Stimulated activated CD4-positive, alpha-beta T cell treated with anti-CD3 and anti-CD28 coated beads, Interleukin-4, amount 100 ng/mL, for 24 hours (primary cell): ENCODE data around the gene TSC2.

Experiments
- DNase-seq: peaks from one replicate; pipeline ENCODE4 v3.0.0-alpha.2; 2020

TSC2 gene

DNA sequence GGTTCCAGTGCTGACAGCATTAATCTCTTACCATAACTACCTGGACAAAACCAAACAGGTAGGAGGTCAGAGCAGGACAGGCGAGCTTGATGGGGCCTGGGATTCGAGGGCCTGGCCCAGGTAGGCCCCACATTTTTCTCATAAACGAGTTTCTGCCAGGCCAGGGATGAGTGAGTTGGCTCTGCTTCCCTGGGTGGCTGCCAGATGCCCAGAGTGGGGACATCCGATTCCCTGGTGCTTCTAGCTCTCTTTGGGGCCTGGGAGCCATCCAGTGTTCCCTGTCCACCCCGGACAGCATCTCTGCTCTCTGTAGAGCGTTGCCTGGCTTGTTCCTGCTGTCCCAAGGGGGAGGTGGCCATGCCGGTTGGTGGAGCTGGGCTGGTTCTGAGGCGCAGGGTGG is 25.1 kb downstream of the TSC2 start:
- no peak for DNase-seq

DNA sequence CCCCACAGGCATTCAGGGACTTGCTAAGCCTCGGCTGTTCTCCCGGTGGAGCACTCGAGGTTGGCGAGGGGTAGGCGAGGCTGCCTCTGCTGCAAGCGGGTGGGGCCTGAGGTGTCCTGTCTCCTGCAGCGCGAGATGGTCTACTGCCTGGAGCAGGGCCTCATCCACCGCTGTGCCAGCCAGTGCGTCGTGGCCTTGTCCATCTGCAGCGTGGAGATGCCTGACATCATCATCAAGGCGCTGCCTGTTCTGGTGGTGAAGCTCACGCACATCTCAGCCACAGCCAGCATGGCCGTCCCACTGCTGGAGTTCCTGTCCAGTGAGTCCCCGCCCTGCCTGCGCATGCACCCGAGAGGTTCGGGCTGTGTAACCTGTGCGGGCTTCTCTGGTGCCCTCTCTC is 26.3 kb downstream of the TSC2 start:
- no peak for DNase-seq

DNA sequence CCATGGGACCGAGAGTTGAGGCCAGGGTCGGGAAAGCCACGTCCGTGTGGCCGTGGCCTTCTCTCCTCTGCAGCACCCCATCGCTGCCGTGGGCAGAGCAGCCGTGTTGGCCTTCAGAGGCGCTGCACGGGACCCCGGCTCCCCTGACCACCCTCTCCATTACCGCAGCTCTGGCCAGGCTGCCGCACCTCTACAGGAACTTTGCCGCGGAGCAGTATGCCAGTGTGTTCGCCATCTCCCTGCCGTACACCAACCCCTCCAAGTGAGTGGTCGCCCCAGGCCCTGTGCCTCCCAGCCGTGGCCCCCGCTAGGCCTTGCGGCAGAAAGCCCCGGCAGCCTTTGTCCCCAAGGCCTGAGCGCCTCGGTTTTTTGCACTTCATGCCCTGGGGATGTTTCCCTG is 27.8 kb downstream of the TSC2 start:
- no peak for DNase-seq

DNA sequence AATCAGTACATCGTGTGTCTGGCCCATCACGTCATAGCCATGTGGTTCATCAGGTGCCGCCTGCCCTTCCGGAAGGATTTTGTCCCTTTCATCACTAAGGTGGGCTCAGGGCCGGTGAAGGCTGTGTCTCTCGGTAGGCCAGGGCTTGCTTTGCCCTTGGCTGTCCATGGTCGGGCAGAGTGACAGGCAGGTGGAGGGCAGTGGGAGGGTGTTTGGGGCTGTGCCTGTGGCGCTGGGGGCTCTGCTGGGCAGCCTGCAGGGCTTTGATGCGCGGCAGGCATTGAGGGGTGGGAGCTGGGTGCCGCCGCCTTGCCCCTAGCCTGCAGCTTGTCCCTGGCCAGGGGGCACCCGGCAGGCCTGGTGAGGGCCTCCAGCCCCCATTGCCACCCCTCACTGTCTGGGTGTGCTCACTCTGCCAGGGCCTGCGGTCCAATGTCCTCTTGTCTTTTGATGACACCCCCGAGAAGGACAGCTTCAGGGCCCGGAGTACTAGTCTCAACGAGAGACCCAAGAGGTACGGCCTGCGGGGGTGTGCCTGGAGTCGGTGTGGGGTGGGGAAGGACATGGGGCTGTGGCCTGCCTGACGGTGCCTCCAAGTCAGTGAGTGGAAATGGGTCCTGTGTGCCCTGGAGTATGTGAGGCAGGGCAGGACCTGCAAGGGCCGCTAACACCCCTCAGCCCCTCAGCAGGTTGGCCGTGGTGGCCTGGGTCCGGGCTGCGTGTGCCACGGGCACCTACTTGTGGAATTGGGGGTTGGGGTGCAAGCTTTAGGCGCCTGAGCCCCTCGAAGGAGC is 28.5 kb downstream of the TSC2 start:
- DNase-seq: no peak

DNA sequence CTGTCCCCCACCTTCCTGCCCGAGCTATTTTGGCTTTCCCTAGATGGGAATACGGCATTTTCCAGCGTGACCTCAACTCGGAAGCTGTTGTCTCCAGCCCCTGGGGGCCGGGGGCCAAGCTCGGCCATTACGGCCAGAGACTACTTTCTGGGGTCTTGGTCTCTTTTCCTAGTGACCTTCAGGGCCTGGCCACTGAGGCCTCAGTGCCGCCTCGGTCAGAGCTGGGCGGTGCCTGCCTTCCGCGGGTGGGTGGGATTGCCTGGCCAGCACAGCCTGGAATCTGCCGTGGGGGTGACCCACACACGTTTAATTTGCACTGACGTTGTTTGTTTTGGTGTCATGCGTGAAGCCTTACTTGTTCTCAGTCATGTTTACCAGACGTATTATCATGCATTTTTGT is 29.2 kb downstream of the TSC2 start:
- no peak for DNase-seq

DNA sequence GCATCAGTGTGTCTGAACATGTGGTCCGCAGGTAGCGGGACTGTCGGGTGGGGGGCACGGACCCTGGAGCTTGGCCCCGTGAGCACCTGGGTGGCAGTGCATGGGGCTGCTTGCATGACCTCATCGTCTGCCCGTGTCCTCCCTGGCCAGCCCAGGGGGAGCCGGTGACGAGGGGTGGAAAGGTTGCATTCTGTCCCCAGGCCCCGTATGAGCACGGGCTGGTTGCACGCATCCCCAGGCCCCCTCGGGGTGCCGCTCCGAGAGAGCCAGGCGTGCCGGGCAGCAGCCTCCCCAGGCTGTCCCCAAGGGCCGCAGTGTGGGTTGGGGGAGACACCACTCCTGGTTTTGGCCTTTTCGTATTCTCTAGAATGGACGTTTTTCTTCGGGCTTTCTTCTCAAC is 29.9 kb downstream of the TSC2 start:
- no peak for DNase-seq

DNA sequence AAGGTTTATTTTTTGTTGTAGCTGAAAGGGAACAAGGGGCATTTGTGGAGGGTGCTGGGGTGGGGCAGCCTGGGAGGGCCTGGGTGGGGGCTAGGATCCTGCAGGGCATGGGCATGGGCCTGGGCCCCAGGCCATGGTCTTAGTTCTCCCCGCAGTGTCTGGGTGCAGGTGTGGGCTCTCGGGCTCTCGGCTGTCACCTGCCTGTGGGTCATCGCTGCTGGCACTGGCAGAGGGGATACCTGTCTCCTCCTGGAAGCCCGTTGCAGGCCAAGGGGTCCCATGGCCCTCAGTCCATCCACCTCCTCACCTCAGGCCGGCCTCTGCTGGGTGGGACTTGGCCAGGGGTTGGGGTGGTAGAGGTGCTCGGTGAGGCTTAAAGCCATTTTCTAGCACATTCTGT is 30.3 kb downstream of the TSC2 start:
- DNase-seq: no peak

DNA sequence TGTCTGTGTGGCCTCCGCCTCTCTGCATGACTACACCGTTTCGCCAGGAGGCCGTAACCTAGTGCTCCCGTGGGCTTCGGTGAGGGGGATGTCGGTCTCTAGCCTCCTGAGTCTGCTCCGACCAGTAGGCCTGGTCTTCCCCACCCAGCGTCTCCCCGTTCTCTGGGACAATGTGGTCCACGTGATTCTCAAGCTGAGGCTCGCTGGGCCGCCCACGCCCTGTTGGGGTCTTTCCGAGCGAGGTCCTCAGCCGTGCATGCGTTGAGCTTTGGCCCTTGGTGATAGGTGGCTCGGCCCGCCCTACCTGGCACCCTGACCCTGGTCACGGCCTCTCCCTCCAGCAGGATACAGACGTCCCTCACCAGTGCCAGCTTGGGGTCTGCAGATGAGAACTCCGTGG is 30.9 kb downstream of the TSC2 start:
- no peak for DNase-seq

DNA sequence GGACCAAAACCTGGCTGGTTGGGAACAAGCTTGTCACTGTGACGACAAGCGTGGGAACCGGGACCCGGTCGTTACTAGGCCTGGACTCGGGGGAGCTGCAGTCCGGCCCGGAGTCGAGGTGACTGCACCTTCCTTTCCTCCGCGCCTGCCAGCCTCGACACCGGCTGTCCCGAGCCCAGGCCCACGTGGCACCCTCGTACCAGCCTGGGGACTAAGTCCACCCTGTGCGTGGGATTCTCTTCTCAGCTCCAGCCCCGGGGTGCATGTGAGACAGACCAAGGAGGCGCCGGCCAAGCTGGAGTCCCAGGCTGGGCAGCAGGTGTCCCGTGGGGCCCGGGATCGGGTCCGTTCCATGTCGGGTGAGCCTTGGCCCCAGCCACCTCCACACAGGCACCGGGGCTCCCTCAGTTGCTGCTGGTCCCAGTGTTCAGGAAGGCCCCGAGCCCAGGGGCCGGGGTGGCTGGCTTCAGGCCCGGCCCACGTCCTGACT is 31.6 kb downstream of the TSC2 start:
- DNase-seq: no peak

DNA sequence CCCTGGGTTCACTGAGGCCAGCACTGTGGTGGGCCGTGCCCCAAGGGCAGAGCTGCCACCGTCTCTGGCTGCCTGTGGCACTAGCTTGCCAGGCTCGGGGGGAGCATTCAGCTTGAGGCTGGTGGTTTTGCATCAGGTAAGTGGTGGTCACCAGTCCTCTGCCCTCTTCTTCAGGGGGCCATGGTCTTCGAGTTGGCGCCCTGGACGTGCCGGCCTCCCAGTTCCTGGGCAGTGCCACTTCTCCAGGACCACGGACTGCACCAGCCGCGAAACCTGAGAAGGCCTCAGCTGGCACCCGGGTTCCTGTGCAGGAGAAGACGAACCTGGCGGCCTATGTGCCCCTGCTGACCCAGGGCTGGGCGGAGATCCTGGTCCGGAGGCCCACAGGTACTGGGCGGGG is 32.2 kb downstream of the TSC2 start:
- DNase-seq: no peak

DNA sequence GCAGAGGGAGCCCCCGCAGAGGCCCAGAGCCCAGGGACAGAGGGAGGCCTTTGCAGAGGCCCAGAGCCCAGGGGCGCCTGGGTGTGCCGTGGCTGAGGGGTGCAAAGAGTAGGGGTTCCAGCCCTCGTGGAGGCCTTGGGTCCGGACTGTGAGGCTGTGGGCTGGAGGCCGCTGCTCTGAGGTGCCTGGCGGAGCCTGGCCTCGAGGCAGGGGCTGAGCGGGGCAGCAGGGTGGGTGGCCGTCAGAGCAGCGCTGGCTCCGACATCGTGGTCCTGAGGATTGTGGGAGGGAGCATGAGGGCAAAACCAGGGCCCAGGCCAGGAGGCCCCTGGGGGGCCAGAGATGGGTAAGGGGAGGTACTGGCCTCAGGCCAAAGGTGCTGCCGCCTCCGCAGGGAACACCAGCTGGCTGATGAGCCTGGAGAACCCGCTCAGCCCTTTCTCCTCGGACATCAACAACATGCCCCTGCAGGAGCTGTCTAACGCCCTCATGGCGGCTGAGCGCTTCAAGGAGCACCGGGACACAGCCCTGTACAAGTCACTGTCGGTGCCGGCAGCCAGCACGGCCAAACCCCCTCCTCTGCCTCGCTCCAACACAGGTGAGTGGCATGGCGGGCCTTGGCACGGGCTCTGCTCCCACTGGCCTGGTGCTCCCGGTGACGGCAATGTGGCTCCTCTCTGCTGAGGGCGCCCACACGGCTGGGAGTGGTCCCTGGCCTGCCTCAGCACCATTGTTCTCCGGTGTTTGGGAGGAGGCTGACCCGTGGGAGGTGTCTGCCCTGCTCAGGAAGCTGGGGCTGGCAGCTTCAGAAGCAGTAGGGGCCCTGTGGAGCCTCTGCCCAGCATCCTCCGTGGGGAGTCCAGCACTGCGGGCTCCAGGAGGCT is 33.7 kb downstream of the TSC2 start:
- no peak for DNase-seq

DNA sequence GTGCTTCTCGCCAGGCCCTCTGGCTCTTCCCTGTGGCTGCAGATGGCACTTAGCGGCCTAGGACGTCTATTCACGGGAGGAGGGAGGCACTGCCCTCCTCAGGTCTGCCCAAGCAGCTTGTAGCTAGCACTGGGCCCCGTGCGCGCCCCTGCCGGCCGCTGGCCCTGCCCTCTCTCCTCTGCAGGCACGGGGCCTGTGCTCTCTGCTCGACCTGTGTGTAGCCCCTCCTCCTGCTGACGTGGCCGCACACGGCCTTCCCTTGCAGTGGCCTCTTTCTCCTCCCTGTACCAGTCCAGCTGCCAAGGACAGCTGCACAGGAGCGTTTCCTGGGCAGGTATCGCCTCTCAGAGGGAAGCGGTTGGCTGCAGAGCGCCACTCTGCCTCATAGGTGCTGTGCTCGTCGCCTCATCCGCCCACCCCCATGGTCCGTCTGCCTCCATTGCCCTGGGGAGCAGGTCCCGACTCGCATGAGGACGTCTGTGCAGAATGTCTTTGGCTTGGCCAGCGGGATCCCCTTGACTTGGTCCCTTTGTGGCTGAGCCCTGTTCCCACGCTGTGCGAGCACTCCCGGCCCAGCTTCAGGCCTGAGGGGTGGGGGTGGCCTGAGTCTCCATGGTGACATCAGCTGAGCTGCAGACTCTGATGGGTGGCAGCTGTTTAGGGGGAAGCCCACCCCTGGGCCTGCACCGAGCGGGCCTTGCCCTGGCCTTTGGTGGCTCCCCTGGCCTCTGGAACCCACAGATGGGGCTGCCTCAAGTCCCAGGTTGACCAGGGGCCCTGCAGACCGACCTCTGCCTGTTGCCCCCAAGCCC is 34.6 kb downstream of the TSC2 start:
- DNase-seq: no peak

DNA sequence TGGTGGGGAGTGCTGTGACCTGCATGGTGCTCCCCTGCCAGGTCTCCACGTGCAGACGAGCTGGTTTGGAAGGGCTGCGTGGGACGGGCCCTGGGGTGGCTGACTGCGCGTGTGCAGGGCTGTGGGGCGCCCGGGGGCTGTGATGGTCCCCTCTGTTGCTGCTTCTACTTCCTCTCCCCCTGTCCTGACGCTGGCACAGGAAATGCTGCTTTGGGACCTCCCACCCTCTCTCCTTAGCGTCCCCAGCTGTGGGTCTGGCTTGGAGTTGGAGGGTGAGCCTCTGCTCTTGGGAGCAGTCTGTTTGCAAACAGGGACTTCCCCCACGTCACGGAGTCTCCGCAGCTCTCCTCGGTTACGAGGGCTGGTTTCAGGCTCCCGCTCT is 35.2 kb downstream of the TSC2 start:
- no peak for DNase-seq

DNA sequence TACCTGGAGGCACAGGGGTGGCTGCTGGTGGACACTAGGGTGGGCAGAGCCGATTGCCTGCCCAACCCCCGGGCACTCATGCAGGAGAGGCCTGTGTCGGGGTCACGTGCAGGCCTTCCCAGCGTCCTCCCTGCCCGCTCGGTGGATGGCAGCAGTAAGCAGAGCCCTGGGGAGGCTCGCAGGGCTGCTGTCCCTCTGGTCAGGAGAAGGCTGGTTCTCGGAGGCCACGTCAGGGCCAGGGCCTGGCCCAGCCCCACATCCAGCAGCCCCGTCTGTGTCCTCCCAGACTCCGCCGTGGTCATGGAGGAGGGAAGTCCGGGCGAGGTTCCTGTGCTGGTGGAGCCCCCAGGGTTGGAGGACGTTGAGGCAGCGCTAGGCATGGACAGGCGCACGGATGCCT is 35.6 kb downstream of the TSC2 start:
- DNase-seq: no peak

DNA sequence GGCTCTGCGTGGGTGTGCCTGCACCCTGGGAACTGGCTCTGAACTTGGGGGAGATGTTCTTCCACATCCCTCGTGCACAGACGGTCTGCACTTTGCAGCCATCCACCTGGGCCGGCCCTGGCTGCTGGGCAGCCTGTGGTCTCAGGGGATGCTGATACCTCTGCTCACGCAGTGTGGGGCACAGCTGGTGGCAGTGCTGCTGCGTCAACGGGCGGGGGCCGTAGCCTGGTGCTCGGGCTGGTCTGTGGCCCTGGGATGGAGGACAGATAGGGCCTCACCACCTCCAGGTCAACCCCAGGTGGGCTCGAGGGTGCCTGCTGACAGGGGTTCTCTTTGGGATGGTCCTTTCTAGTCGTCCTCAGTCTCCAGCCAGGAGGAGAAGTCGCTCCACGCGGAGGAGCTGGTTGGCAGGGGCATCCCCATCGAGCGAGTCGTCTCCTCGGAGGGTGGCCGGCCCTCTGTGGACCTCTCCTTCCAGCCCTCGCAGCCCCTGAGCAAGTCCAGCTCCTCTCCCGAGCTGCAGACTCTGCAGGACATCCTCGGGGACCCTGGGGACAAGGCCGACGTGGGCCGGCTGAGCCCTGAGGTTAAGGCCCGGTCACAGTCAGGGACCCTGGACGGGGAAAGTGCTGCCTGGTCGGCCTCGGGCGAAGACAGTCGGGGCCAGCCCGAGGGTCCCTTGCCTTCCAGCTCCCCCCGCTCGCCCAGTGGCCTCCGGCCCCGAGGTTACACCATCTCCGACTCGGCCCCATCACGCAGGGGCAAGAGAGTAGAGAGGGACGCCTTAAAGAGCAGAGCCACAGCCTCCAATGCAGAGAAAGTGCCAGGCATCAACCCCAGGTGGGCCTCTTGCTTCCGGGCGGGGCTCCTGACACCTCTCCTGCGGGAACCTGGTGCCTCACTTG is 36.3 kb downstream of the TSC2 start:
- DNase-seq: no peak

DNA sequence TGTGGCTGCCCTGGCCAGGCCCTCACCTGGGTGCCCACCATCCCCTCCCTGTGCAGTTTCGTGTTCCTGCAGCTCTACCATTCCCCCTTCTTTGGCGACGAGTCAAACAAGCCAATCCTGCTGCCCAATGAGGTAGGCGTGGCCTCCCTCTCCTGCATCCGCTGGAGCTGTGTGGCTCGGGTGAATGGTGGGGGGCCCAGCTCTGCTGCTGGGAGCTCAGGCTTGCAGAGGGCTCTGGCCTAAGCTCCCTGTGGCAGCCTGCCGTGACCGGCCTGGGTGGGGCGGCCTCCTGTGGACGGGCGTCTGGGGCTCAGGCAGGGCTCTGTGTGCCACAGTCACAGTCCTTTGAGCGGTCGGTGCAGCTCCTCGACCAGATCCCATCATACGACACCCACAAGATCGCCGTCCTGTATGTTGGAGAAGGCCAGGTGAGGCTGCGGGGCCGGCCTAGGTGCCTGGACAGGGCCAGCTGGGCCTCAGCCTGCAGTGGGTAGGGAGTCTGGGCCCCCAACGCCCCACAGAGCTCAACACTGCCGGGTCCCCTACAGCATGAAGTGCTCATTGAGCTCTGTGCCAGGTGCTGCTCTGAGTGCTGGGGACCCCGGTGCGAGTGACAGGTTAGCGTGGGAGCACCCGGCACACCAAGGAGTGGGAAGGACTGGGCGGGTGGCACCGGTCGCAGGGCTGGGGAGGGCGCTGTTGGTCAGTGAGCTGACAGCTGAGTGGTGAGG is 37.3 kb downstream of the TSC2 start:
- DNase-seq: no peak

DNA sequence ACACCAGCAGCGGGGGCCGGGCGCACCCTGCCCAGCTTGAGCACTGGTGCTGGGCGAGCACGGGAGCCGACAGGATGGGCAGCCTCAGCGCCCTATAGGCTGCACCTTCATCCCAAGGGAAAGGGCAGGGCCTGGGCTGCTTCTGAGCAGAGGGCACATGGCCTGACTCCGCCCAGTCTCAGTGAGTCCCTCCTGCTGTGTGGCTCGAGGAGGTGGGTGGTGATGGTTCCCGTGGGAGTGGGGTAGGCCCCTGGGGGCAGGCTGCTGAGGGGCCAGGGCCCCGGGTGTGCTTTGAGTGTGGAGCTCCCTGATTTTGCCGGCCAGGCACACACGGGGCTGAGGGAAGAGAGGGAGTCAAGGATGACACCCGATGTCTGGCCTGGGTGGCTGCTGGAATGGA is 37.9 kb downstream of the TSC2 start:
- no peak for DNase-seq

DNA sequence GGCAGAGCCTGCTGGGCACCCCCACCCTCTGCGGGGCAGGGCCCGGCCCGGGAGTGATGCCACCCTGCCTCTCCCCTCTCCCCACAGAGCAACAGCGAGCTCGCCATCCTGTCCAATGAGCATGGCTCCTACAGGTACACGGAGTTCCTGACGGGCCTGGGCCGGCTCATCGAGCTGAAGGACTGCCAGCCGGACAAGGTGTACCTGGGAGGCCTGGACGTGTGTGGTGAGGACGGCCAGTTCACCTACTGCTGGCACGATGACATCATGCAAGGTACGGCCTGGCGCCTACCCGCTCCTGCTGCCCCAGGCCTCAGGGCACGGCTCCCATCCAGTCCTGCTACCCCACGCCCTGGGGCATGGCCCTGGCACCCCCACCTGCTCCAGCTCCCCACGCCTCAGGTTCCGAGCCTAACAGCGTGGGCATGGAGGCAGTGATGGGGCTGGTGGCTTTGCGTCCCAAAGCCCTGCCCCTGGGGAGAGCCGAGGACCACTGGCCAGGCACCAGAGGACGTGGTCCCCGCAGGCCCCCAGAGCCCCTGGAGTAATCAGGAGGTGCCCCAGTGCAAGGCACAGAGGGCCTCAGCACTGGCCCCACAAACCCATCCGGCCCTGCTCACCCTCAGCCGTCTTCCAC is 38.4 kb downstream of the TSC2 start:
- no peak for DNase-seq

DNA sequence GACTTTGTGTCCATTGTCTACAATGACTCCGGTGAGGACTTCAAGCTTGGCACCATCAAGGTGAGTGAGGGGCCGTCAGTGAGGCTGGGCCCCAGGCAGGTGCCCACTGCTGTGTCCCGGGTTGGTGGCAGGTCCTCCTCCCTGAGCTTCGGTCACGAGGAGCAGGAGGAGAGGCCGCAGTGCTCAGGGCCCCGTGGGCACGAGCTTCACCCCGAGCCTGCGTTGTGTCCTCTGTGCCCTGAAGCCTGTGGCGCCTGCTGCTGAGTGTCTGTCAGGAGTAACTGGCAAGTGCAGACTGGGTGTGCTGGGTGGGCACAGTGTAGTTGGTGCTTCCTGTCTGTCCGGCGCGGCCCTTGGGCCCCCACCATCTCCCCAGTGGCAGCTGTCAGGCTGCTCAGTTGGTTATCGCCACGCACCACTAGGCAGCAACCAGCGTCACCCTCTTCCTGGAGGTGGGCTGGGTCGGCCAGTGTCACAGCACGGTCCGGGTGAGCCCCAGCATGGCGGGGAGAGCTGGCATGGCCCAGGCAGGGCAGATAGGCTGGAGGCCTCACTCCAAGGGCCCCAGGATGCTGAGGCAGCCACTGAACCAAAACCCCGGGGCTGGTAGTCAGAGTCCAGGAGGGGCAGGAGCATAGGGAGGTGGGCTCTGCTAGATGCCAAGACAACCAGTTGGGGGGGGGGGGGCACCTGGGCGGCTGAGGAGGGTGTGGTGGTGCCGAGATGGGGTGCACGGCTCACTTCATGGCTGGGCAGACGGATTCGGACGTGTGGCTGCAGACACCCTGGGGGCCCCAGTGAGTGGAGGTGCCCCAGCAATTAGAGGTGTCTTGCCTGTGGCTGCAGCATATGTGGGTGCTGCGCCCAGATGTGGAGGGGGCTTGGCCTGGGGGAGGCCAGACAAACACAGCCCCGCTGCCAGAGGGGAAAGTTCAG is 39.3 kb downstream of the TSC2 start:
- no peak for DNase-seq
